ENCODE measurements around the gene TMSB10.

GRCh38 chr2:84897773-84898172 is 7.7 kb upstream of the TMSB10 start:
- TF ChIP-seq CTCF (IDR thresholded peaks at IDR 0.05) (no peak), POLR2A (IDR thresholded peaks at IDR 0.05) (no peak)
